Measurements from ENCODE around the gene TMCO2. TPM values are rescaled to one million over a fixed set of nuclear protein-coding genes. Genes with fewer than 3 reads are reported as not detected.

TMCO2 gene
- polyA plus RNA-seq, 3 donors, result not detected

DNA sequence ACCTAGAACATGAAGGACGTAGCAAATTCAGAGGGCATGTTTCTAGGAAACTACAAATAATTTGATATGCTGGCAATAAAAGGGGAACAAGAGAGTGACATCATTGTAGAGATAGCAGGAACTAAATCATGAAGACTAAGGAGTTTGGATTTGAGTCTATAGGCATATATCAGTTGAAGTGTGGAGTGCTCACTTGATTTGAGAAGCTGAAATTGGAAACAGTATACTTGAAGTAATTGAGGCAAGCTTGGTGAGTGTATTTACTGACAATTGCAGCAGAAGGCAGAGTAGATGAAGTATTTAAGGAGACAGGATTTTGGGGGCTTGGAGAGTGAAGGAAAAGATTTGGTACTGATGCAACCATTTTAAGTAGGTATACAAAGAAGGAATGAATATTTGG, 6.4 kb upstream of the TMCO2 start:
- H3K4me1 ChIP-seq (ENCODE audit: control insufficient read depth in 1 of 2, insufficient read depth in 2 of 2, low read length in 2 of 2), result peaks cover 21 to 32% of the 10 kb centered on the region in 2 donors
- peak; percentile 11 to 36 (median 30) for DNase-seq
- TF ChIP-seq, protein P1, sequence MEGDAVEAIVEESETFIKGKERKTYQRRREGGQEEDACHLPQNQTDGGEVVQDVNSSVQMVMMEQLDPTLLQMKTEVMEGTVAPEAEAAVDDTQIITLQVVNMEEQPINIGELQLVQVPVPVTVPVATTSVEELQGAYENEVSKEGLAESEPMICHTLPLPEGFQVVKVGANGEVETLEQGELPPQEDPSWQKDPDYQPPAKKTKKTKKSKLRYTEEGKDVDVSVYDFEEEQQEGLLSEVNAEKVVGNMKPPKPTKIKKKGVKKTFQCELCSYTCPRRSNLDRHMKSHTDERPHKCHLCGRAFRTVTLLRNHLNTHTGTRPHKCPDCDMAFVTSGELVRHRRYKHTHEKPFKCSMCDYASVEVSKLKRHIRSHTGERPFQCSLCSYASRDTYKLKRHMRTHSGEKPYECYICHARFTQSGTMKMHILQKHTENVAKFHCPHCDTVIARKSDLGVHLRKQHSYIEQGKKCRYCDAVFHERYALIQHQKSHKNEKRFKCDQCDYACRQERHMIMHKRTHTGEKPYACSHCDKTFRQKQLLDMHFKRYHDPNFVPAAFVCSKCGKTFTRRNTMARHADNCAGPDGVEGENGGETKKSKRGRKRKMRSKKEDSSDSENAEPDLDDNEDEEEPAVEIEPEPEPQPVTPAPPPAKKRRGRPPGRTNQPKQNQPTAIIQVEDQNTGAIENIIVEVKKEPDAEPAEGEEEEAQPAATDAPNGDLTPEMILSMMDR (IDR thresholded peaks at IDR 0.05), result no peak
- no peaks in the 10 kb centered on the region for H3K27me3 ChIP-seq (ENCODE audit: control insufficient read depth in 2 of 2, insufficient read depth in 2 of 2, low read length in 2 of 2)
- intact Hi-C loops (cut with micrococcal nuclease), result loop anchor here in 1 of 2 donors (5.0 kb wide), 1 partner anchor 79 kb away; the partner anchor contains the start of gene RLF
- H3K9ac ChIP-seq (ENCODE audit: insufficient read depth, low read length, poor library complexity, severe bottlenecking), result no peak overlapping the region
- no peaks in the 10 kb centered on the region for H4K20me1 ChIP-seq (ENCODE audit: insufficient read depth, low read length)
- 75% methylated on average over 1 of the region's 1 CpG for WGBS (ENCODE audit: insufficient coverage)
- peak overlapping the region in 1 of 3 experiments; percentile 14 for H3K4me3 ChIP-seq (replicated peaks in 1 of 3; ENCODE audit: low read depth in 2 of 3, low read length in 3 of 3)
- Mint-ChIP-seq H3K27ac (peak overlapping the region; percentile 73 to 95 (median 86)), H3K4me1 (peaks cover 26% of the 10 kb centered on the region), H3K27me3 (ENCODE audit: low read depth in 3 of 3) (peaks cover 2 to 7% (median 2%) of the 10 kb centered on the region in 3 donors), H3K36me3 (peaks cover 29 to 31% of the 10 kb centered on the region in 2 donors), H3K9me3 (peaks cover 0 to 4% (median 2%) of the 10 kb centered on the region in 7 donors), H3K4me3 (peak overlapping the region; percentile 35 to 61)
- peak overlapping the region in 1 of 2 donors; percentile 69 for H3K27ac ChIP-seq (ENCODE audit: low read depth in 1 of 2, low read length in 2 of 2)
- H3K4me2 ChIP-seq (replicated peaks; ENCODE audit: extremely low read depth, low read length, poor library complexity, severe bottlenecking), result peak overlapping the region; percentile 34
- H3K36me3 ChIP-seq (replicated peaks in 1 of 2; ENCODE audit: control insufficient read depth in 1 of 2, insufficient read depth in 2 of 2, low read length in 2 of 2), result peaks cover 25 to 32% of the 10 kb centered on the region in 2 donors
- H3K9me3 ChIP-seq (replicated peaks in 1 of 2; ENCODE audit: control insufficient read depth in 1 of 2, insufficient read depth in 1 of 2, low read length in 2 of 2), result no peaks in the 10 kb centered on the region
- H3K79me2 ChIP-seq (ENCODE audit: insufficient read depth, low read length), result no peaks in the 10 kb centered on the region
- no peak overlapping the region for H2AFZ ChIP-seq (ENCODE audit: insufficient read depth, low read depth, low read length, poor library complexity, severe bottlenecking)

DNA sequence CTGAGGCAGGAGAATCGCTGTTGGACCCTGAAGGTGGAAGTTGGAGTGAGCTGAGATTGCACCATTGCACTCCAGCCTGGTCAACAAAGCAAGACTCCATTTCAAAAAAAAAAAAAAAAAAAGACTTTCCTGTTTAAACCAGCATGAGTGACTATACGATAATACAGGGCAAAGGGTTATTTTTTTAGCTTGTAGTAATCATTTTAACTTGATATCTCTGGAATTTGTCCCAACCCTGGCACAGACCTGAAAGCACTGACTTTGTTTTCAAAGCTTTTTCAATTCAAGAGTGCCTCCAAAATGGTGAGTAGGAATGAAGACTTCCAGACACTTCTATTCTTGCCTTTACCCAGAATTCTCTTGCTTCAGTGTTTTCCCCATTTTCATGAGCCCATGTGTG, 4.4 kb upstream of the TMCO2 start:
- no peak overlapping the region for H3K4me3 Mint-ChIP-seq
- Histone ChIP-seq H3K4me3 (replicated peaks in 1 of 3; ENCODE audit: low read depth in 2 of 3, low read length in 3 of 3) (no peak overlapping the region), H3K27ac (ENCODE audit: low read depth in 1 of 2, low read length in 2 of 2) (peak overlapping the region in 1 of 2 donors; percentile 43), H3K4me1 (ENCODE audit: control insufficient read depth in 1 of 2, insufficient read depth in 2 of 2, low read length in 2 of 2) (peaks cover 21 to 32% of the 10 kb centered on the region in 2 donors), H2AFZ (ENCODE audit: insufficient read depth, low read depth, low read length, poor library complexity, severe bottlenecking) (no peak overlapping the region), H3K9me3 (replicated peaks in 1 of 2; ENCODE audit: control insufficient read depth in 1 of 2, insufficient read depth in 1 of 2, low read length in 2 of 2) (no peaks in the 10 kb centered on the region), H3K79me2 (ENCODE audit: insufficient read depth, low read length) (no peaks in the 10 kb centered on the region), H4K20me1 (ENCODE audit: insufficient read depth, low read length) (no peaks in the 10 kb centered on the region), H3K36me3 (replicated peaks in 1 of 2; ENCODE audit: control insufficient read depth in 1 of 2, insufficient read depth in 2 of 2, low read length in 2 of 2) (peaks cover 5 to 12% of the 10 kb centered on the region in 2 donors), H3K27me3 (ENCODE audit: control insufficient read depth in 2 of 2, insufficient read depth in 2 of 2, low read length in 2 of 2) (no peaks in the 10 kb centered on the region), H3K4me2 (replicated peaks; ENCODE audit: extremely low read depth, low read length, poor library complexity, severe bottlenecking) (no peak overlapping the region), H3K9ac (ENCODE audit: insufficient read depth, low read length, poor library complexity, severe bottlenecking) (no peak overlapping the region)
- peak overlapping the region in 1 of 7 donors; percentile 77 for H3K27ac Mint-ChIP-seq
- H3K4me1 Mint-ChIP-seq, result peaks cover 27% of the 10 kb centered on the region
- intact Hi-C loops (cut with micrococcal nuclease), result loop anchor here in 1 of 2 donors (2.0 to 5.0 kb wide), 2 partner anchors 13 to 81 kb away; partner anchors contain the start of gene RLF
- no CpG with 5 or more reads among the region's 2 CpGs for WGBS (ENCODE audit: insufficient coverage)
- peaks cover 9 to 14% of the 10 kb centered on the region in 2 donors for H3K36me3 Mint-ChIP-seq
- H3K9me3 Mint-ChIP-seq, result peaks cover 0 to 4% (median 2%) of the 10 kb centered on the region in 7 donors
- H3K27me3 Mint-ChIP-seq (ENCODE audit: low read depth in 3 of 3), result peaks cover 2 to 7% (median 3%) of the 10 kb centered on the region in 3 donors
- TF ChIP-seq, protein P1 (IDR thresholded peaks at IDR 0.05), result no peak
- DNase-seq, result peak in 1 of 3 donors; percentile 16

All from CD14-positive monocyte (primary cell).